Large intestine (tissue), 3 donors: Measurements from ENCODE around the gene LIPC. TPM values are rescaled to one million over a fixed set of nuclear protein-coding genes. Genes with fewer than 3 reads are reported as not detected.
A peak's percentile ranks its signal among the peaks of the same experiment; 100 is the strongest.

Source experiments
- DNase-seq, 2 donors: peaks; one replicate each; pipeline versions ENCODE4 v3.0.0 to v3.0.0-alpha.2; 2013
- H3K27ac ChIP-seq: one replicate; pipeline ENCODE4 v1.5.1; 2013; ENCODE audit warnings: low read length
- H3K27me3 ChIP-seq: 2 replicates; pipeline ENCODE4 v1.6.1; 2013; ENCODE audit warnings: low read length; ENCODE audit not compliant: control insufficient read depth, insufficient read depth
- H3K36me3 ChIP-seq: 2 replicates; pipeline ENCODE4 v1.6.1; 2013; ENCODE audit warnings: low read length; ENCODE audit not compliant: control insufficient read depth, insufficient read depth
- H3K4me1 ChIP-seq: one replicate; pipeline ENCODE4 v1.6.1; 2013; ENCODE audit warnings: low read length; ENCODE audit not compliant: control insufficient read depth, insufficient read depth
- H3K4me3 ChIP-seq: one replicate; pipeline ENCODE4 v1.5.1; 2013; ENCODE audit warnings: low read length
- H3K9me3 ChIP-seq: one replicate; pipeline ENCODE4 v1.6.1; 2013; ENCODE audit warnings: mild to moderate bottlenecking, low read depth, low read length, moderate library complexity; ENCODE audit not compliant: control insufficient read depth
- WGBS: methylation state at CpG from one replicate; pipeline ENCODE4 v1.1.5; 2013; ENCODE audit warnings: low lambda C conversion rate; ENCODE audit not compliant: insufficient coverage; 5-methylcytosine and 5-hydroxymethylcytosine counted together
- polyA plus RNA-seq: library from polyadenylated mRNA; unstranded; fragments of 120-200 nt; gene quantifications from one replicate; pipeline ENCODE4 v1.2.1, GENCODE V29; 2013

Gene LIPC
- polyA plus RNA-seq, 1 donor = 0.25 TPM

DNA sequence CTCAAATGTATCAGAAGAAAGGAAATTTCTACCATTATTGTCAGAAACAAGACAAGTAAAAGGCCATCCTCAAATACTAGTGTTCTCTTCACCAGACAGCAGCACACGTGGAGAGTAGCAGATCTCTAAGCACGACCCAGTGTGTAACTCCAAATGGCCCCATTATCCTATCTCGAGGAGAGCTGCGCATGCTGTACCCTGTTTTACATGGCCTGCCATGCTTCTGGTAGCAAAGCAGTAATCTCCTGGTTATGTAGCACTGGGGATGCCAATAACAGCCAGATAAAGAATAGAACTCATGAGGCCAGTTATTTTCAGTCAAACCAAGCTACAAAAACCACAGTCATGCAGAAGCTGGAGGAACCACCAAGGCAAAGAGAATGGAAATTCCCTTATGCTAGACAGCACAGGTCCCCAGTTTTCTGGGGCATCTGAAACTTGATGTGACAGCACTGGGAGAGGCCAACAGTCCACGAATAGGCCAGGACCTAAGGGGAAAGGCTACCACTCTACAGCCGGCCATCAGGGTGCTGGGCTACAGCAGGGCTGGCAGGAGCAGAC is 73.0 kb downstream of the LIPC start:
- H3K4me3 ChIP-seq = no peak overlapping the region
- no peaks in the 10 kb centered on the region for H3K9me3 ChIP-seq
- DNase-seq = no peak
- peaks cover 12% of the 10 kb centered on the region for H3K4me1 ChIP-seq
- no CpG with 5 or more reads among the region's 6 CpGs for WGBS
- no peak overlapping the region for H3K27ac ChIP-seq
- H3K27me3 ChIP-seq = no peaks in the 10 kb centered on the region
- H3K36me3 ChIP-seq = no peaks in the 10 kb centered on the region

DNA sequence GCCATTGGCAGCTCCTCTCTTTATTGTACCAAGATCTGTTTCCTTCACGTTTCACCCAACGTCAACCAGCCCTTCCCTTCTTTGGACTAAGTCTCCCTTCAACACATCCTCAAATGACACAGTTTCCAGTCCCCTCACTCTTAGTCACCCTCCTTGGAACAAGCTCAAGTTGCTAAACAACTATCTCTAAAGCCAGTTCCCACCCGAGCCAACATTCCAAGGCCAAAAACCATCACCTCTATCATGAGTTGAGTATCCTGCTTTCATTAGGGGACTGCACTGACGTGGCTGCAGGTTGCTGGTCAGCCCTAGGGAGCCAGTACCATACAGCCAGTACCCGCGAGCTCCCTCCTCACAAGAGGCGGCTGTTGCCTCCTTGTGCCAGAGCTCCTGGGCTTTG is 73.8 kb downstream of the LIPC start:
- H3K9me3 ChIP-seq = no peaks in the 10 kb centered on the region
- no peaks in the 10 kb centered on the region for H3K36me3 ChIP-seq
- WGBS = no CpG with 5 or more reads among the region's 7 CpGs
- DNase-seq = no peak
- no peak overlapping the region for H3K4me3 ChIP-seq
- H3K4me1 ChIP-seq = peaks cover 12% of the 10 kb centered on the region
- no peaks in the 10 kb centered on the region for H3K27me3 ChIP-seq
- H3K27ac ChIP-seq = no peak overlapping the region

DNA sequence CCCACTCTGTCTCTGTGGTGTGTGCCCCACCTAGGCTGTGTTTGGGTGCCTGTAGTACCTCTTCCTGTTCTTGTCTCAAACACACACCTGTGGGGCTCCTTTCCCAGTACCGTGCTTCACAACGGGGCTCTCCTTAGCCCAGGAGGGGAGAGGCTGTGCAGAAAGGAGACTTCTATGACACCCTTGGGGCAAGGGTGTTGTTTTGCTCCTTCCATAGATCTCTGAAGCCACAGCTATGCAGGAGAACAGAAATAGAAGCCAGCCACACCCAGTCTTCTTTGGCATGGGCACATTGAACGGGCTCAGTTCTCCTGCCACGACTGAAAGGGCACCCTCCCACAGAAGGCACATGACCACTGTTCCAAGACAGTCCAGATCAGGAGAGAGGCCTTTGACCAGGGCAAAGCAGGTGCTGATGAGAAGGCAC is 74.3 kb downstream of the LIPC start:
- DNase-seq = peak in 1 of 2 donors; percentile 47
- H3K27ac ChIP-seq = no peak overlapping the region

DNA sequence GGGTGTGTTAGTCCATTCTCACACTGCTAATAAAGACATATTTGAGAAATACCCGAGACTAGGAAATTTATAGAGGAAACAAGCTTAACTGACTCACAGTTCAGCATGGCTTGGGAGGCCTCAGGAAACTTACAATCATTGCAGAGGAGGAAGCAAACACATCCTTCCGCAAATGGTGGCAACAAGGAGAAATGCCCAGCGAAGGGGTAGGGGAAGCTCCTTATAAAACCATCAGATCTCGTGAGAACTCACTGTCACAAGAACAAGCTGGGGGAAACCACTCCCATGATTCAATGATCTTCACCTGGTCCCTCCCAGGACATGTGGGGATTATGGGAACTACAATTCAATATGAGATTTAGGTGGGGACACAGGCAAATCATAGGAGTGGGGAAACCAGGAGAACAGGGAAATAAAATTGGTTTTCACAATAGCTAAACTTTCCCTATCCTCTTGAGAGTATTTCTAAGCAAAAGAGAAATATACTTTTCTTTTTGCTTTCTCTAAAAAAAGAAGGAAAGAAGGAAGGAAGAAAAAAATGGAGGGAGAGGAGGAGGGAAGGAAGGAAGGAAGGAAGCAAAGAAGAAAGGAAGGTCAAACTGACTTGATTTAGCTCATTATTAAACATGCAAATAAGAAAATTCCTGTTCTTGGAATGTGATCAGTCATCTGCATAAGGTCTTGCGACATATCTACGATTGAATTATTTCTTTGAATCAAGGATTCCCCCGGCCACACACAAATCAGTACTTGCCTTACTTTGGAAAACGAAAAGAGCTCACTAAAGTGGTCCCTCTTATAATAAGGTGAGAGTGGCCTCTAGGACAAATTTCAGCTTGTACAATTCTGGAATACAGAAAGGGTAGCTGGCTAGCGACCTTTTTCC is 75.2 kb downstream of the LIPC start:
- Histone ChIP-seq H3K4me3 (no peak overlapping the region), H3K36me3 (no peaks in the 10 kb centered on the region), H3K4me1 (peaks cover 12% of the 10 kb centered on the region), H3K27me3 (no peaks in the 10 kb centered on the region), H3K9me3 (no peaks in the 10 kb centered on the region), H3K27ac (no peak overlapping the region)
- 93% methylated on average over 3 of the region's 9 CpGs for whole genome bisulfite sequencing
- DNase-seq = no peak

More for the DNA sequence above, 74.3 kb downstream of the LIPC start:
- Histone ChIP-seq H3K4me3 (no peak overlapping the region), H3K27me3 (no peaks in the 10 kb centered on the region), H3K36me3 (no peaks in the 10 kb centered on the region), H3K4me1 (peaks cover 12% of the 10 kb centered on the region), H3K9me3 (no peaks in the 10 kb centered on the region)
- WGBS = 40% methylated on average over 2 of the region's 4 CpGs

DNA sequence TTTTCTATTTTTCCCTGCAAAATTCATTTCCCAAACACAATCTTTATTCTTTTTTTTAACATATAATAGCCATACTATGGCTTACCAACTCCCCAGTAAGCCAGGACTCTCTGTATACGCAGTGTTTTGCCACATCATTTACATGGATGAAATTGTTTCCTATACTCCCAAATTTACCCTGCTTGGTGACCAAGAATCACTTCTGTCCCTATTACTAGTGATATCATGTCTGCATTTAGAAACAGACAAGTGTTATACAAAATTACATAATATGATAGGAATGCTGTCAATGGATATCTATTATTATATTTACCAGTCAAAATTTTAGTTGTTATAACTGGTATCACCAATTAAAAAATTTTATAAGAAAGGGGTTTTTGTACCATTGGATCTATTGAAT is 77.8 kb downstream of the LIPC start:
- no peak for DNase-seq
- H3K9me3 ChIP-seq = no peaks in the 10 kb centered on the region
- no peak overlapping the region for H3K4me3 ChIP-seq
- H3K27me3 ChIP-seq = no peaks in the 10 kb centered on the region
- 100% methylated on average over 1 of the region's 1 CpG for WGBS
- H3K36me3 ChIP-seq = no peaks in the 10 kb centered on the region
- no peak overlapping the region for H3K27ac ChIP-seq
- peaks cover 6% of the 10 kb centered on the region for H3K4me1 ChIP-seq

GRCh38 chr15:58510715-58511598 is 79.2 kb downstream of the LIPC start:
- Histone ChIP-seq H3K27me3 (no peaks in the 10 kb centered on the region), H3K4me3 (no peak overlapping the region), H3K4me1 (peaks cover 5% of the 10 kb centered on the region), H3K36me3 (no peaks in the 10 kb centered on the region), H3K27ac (no peak overlapping the region), H3K9me3 (no peaks in the 10 kb centered on the region)
- no CpG with 5 or more reads among the region's 10 CpGs for WGBS
- DNase-seq = no peak

DNA sequence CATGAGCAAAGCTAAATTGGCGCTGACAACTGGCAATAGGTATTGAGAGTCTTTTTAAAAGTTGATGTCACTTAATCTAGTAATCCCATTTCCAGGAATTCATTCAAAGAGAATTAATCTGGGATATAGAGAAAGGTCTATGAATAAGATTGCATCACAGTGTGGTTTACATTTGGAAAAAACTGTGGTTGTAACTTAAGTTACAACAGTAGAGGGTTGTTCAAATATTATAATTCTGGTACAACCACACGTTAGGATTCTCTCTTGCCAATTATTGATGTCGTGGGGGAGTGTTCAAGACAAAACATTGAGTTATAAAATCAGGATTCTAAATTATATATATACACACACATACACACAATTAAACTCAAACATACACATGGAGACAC is 79.8 kb downstream of the LIPC start:
- WGBS = no CpG with 5 or more reads among the region's 3 CpGs
- Histone ChIP-seq H3K27ac (no peak overlapping the region), H3K36me3 (no peaks in the 10 kb centered on the region), H3K9me3 (no peaks in the 10 kb centered on the region), H3K27me3 (no peaks in the 10 kb centered on the region), H3K4me1 (peaks cover under 1% of the 10 kb centered on the region), H3K4me3 (no peak overlapping the region)
- DNase-seq = no peak

DNA sequence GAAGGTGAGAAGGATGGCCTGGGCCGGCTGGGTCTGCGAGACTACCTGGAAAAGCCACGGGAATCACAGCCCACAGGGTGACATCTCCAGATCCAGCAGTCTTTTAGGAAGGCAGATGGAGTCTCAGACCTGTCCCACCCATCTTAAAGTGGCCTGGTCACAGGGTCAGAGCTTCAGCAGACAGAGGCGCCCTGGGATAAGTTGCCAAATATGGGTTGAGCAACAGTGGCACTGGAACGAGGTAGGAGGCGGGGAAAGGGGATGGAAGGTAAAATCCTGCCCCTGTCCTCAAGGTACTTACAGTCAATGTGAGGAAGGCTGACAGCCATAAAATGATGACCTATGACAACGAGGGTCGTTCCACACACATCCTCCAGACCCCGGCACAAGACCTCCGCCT is 80.7 kb downstream of the LIPC start:
- Histone ChIP-seq H3K27me3 (no peaks in the 10 kb centered on the region), H3K9me3 (no peaks in the 10 kb centered on the region), H3K36me3 (no peaks in the 10 kb centered on the region), H3K27ac (no peak overlapping the region), H3K4me3 (no peak overlapping the region), H3K4me1 (no peaks in the 10 kb centered on the region)
- no peak for DNase-seq
- no CpG with 5 or more reads among the region's 10 CpGs for WGBS

DNA sequence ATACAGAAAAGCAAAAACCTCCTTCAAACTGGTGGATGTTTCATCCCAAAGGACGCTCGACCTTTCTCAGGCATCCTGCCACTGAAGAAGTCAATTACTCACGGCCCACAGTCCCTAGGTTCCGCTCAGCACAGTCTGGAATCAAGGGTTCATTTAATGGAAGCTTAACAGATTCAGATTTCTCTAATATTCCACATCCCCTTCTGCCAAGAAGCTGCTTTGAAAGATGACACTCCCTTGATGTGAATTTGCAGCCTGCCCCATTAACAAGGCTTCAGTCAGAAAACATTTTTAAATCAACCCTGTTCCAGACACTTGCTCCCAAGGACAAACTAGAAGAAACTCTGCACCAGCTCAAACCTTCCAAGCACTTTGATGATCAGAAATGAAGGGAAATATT is 81.2 kb downstream of the LIPC start:
- Histone ChIP-seq H3K4me3 (no peak overlapping the region), H3K27ac (no peak overlapping the region), H3K36me3 (no peaks in the 10 kb centered on the region), H3K27me3 (no peaks in the 10 kb centered on the region), H3K4me1 (no peaks in the 10 kb centered on the region), H3K9me3 (no peaks in the 10 kb centered on the region)
- no CpG with 5 or more reads among the region's 4 CpGs for WGBS
- no peak for DNase-seq

GRCh38 chr15:58513726-58514336 is 82.0 kb downstream of the LIPC start:
- DNase-seq = no peak
- Histone ChIP-seq H3K27ac (no peak overlapping the region), H3K36me3 (no peaks in the 10 kb centered on the region), H3K4me1 (no peaks in the 10 kb centered on the region), H3K9me3 (no peaks in the 10 kb centered on the region), H3K27me3 (no peaks in the 10 kb centered on the region), H3K4me3 (no peak overlapping the region)
- no CpG with 5 or more reads among the region's 10 CpGs for WGBS
